NAMALWA (cell line): ENCODE data around the gene CALU.
A peak's percentile ranks its signal among the peaks of the same experiment; 100 is the strongest.

Experiments
- DNase-seq: peaks from one replicate; pipeline ENCODE4 v3.0.0-alpha.2; 2015; ENCODE audit warnings: low spot score

CALU gene

DNA sequence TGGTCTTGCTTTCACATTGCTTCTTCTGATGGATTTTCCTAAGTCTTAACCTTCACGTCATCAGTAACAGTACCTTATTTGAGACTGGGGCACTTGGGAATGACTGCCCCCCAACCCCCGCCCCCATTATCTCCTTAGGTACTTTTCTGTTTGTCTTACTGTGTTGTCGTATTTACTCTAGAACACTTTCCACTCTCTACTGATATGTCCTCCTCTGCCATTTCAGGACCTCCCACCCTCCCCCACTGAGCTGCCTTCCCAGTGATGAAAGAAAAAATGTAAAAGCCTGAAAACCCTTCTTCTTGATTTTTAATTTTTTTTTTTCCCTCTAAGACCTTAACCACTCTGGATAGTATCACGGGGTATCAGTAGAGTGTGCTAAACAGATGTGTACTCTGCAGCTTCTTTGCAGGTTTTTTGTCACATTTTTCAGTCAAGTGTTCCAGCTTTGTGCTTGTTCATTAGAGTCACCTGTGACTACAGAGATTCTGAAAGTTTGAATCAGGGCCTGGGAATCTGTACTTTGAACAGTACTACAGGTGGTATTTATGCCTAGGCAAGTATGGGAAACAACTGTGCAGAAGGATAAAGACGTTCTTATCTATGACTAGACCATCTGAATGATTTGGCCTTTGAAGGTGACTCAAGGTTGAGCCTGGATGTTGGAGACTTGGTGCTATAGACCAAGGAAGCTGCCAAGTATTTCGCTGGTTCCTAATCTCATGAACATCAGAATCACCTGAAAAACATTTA lies 8.3 kb downstream of the CALU start:
- DNase-seq: no peak

DNA sequence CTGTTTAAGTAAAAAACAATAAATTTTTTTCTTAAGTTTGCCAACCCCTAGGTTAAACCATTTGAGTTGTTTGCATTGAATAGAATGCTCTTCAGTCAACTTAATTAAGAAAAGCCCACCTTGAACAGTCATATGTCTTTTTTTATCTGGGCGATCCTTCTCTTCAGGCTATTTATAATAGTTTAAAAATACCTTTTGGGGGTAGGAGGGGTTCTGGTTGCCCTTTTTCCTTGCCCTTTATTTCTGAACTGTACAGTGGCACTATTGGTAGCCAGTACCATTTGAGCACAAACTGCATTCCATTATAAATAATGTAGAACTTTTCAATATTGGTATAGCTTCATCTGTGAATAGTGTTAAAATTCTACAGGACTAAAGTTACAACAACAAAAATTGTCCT lies 13.1 kb downstream of the CALU start:
- DNase-seq: no peak

- DNase-seq: no peak
Observed at GRCh38 chr7:128755075-128755818, 16.1 kb downstream of the CALU start.

DNA sequence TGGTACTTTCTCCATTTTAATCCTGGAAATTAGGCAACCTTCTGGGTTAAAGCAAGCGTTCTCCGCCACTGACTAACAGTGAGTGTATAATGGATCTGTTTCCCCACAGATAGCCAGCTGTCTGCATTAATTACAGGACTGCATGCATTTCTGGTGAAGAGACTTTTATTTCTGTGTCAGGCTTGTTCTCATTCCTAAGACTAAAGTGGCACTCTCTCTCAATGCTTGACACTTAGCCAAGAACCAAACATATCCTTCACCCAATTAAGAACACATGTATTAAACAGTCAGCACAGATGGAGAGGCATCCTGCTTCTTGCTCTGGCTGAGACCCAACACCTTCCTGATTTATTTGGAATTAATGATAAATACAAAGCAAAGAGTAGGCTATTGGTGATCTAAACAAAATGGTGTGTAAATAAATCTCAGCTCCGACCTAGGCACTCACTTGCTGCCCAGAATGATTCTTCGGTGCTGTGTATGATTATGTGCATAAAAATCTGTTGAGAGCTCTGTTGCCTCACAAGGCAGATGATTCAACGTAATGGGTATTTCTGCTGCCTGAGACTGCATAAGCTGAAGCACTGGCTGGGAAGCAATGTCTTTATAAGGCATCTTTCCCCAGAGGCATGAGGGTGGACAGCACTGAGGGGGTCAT lies 16.8 kb downstream of the CALU start:
- DNase-seq: no peak

DNA sequence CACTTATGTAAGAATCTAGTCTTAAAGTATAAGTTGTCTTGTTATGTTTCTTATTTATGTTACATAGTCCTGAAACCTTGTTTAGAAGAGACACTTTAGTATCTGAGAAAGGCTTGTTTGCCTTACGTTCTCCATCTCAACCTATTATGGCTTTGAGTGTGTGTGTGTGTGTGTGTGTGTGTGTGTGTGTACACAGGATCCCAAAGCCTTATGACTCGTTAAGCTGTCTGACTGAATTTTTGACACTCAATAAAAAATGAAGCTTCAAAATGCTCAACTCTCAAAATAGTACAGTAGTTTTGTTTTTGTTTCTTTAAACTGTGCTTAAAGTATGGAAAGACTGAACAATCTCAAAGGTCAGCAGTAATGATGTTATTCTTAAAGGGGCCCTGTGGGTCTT lies 18.0 kb downstream of the CALU start:
- no peak for DNase-seq

DNA sequence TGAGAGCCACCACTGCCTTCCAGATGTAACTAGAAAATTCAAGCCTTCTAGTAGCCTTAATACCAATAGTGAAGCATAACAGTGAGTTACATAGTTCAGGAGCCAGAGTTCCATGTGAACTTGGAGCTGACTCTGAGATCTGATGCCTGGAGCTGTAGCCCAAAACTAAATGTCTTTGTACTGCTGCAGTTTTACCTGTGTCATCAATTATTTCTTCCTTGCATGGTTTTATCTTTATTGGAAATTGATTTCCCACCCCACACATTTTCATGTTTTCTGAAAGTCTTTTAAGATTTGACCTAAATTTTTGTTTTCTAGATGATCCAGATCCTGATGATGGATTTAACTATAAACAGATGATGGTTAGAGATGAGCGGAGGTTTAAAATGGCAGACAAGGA lies 19.4 kb downstream of the CALU start:
- no peak for DNase-seq

- DNase-seq: no peak
Observed at GRCh38 chr7:128759242-128759641, 20.1 kb downstream of the CALU start.

DNA sequence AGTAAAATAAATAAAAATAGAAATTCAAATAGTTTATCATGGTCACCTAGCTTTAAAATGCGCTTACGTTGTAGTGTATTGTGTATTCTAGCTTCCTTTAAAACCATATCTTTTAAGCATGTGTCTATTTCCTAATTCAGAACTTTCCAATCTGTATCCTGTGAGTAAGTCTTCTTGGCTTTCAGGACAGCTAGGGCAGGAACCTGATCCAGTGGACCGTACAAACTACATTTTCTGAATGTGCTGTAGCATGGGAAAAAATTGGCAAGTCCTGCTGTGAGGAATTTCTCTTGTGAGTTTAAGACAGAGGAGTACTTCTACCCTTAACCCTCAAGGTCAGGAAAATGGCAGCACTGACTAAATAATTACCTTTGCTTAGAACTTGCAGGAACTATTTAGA lies 24.4 kb downstream of the CALU start:
- no peak for DNase-seq

- no peak for DNase-seq
Observed at GRCh38 chr7:128767475-128768110, 28.4 kb downstream of the CALU start.

DNA sequence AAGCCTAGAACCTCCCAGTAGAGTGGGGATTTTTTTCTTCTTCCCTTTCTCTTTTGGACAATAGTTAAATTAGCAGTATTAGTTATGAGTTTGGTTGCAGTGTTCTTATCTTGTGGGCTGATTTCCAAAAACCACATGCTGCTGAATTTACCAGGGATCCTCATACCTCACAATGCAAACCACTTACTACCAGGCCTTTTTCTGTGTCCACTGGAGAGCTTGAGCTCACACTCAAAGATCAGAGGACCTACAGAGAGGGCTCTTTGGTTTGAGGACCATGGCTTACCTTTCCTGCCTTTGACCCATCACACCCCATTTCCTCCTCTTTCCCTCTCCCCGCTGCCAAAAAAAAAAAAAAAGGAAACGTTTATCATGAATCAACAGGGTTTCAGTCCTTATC lies 31.1 kb downstream of the CALU start:
- DNase-seq: no peak

- DNase-seq: no peak
Observed at GRCh38 chr7:128773604-128774003, 34.4 kb downstream of the CALU start.

DNA sequence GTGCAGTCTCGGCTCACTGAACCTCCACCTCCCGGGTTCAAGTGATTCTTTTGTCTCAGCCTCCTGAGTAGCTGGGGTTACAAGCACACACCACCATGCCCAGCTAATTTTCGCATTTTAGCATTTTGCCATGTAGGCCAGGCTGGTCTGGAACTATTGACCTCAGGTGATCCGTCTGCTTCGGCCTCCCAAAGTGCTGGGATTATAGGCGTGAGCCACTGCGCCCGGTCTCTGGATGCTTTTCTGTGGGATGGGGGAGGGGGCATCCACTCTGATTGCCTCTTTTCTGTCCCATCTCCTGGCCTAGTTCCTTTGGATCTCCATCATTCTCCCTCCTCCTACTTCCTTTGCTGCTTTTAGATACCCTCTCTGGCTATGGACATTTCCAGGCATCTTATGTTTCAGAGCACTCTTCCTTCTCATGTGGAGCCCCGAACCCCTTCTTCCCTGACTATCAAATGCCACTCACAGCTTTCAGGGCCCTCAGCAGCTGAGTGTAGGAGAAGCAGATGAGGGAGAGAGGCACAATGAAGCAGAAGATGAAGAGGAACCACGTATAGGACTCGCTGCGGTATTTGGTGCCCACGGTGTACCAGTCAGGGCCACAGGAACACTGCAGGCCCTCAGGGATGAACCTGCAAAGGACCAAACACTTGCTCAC lies 35.0 kb downstream of the CALU start:
- DNase-seq: no peak

GRCh38 chr7:128774921-128775320 lies 35.8 kb downstream of the CALU start:
- DNase-seq: no peak

DNA sequence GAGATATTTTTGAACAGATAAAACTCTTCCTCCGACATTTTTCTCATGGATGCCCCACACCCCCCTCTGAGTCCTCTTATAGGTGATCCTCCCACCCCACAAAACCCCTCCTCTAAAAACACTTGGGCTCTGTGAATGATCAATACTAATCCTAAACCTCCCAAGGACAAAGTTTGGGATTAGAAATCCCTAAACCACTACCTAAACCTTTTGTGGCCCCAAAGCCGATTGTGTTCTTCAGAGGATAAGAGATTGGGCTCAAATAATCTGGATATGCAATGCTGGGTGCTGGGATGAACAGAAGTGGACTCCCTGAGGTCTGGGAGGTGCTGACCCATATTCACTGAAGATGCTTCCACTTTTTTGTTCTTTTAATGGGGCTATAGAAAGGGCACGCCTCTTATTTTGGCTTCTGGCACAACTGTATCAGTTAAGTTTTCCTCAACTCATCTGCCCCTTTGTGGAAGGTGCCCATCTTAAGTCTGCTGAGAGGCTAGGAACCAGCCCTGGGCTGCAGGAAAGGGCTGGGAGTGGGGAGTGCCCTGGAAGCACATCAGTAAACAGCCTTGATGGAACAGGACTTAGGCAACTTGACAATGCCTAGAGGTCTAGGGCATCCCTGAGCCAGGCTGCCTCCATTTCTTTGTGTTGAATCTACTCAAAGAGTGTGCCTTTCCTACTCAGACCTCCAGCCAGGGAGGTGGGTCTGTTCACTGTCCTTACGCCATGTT lies 36.8 kb downstream of the CALU start, which contains the start of gene OPN1SW:
Gene OPN1SW (minus strand): TSS at position 51 of the 731 bp plus-strand sequence. CDS start 13 bp downstream, at position 38.
- no peak for DNase-seq

GRCh38 chr7:128777156-128778123 lies 38.3 kb downstream of the CALU start:
- DNase-seq: no peak

GRCh38 chr7:128778946-128779345 lies 39.8 kb downstream of the CALU start:
- DNase-seq: no peak

- no peak for DNase-seq
Observed at GRCh38 chr7:128781126-128781525, 42.0 kb downstream of the CALU start.

GRCh38 chr7:128781851-128782250 lies 42.7 kb downstream of the CALU start:
- DNase-seq: no peak

- peak; percentile 67 for DNase-seq
Observed at GRCh38 chr7:128783143-128783861, 44.1 kb downstream of the CALU start.
